IMR-90 (cell line): ENCODE data around the gene TJAP1.

Experiments
- BHLHE40 ChIP-seq: fragments of 150-350 bp; IDR thresholded peaks from 2 replicates; pipeline ENCODE4 v1.6.1; 2016; ENCODE audit warnings: mild to moderate bottlenecking, low read depth, low read length
- MAFK ChIP-seq: IDR thresholded peaks from 2 replicates; pipeline ENCODE4 v1.6.1; 2012; ENCODE audit warnings: low read depth, low read length, improper control_type of control experiment
- MAZ ChIP-seq: IDR thresholded peaks from 2 replicates; pipeline ENCODE4 v1.6.1; 2012; ENCODE audit warnings: low read depth, mild to moderate bottlenecking, low read length, improper control_type of control experiment, moderate library complexity, borderline replicate concordance
- MXI1 ChIP-seq: IDR thresholded peaks from 2 replicates; pipeline ENCODE4 v1.6.1; 2012; ENCODE audit warnings: low read depth, mild to moderate bottlenecking, low read length, moderate library complexity, borderline replicate concordance
- NFE2L2 ChIP-seq: fragments of 150-350 bp; IDR thresholded peaks from 2 replicates; pipeline ENCODE4 v1.6.1; 2016; ENCODE audit warnings: low read depth, mild to moderate bottlenecking, low read length
- POLR2A ChIP-seq: IDR thresholded peaks from 2 replicates; pipeline ENCODE4 v1.6.1; 2012; ENCODE audit warnings: mild to moderate bottlenecking, low read depth, low read length
- RAD21 ChIP-seq: IDR thresholded peaks from 2 replicates; pipeline ENCODE4 v1.6.1; 2012; ENCODE audit warnings: low read length, improper control_type of control experiment
- RFX5 ChIP-seq: IDR thresholded peaks from 2 replicates; pipeline ENCODE4 v1.8.0; 2012; ENCODE audit warnings: low read depth, mild to moderate bottlenecking, low read length, moderate library complexity
- SMC3 ChIP-seq: fragments of 150-350 bp; IDR thresholded peaks from 2 replicates; pipeline ENCODE4 v1.6.1; 2016; ENCODE audit warnings: low read depth, mild to moderate bottlenecking, antibody characterized with exemption, low read length, moderate library complexity
- TF ChIP-seq, protein P1 (sequence below): fragments of 150-350 bp; IDR thresholded peaks from 2 replicates; pipeline ENCODE4 v1.6.1; 2017; ENCODE audit warnings: mild to moderate bottlenecking, antibody characterized with exemption, low read length, low read depth
- TF ChIP-seq, protein P2 (sequence below): conservative IDR thresholded peaks from 2 replicates; pipeline ENCODE4 v1.5.1; 2012; ENCODE audit warnings: mild to moderate bottlenecking, low read depth, low read length, improper control_type of control experiment

DNA sequence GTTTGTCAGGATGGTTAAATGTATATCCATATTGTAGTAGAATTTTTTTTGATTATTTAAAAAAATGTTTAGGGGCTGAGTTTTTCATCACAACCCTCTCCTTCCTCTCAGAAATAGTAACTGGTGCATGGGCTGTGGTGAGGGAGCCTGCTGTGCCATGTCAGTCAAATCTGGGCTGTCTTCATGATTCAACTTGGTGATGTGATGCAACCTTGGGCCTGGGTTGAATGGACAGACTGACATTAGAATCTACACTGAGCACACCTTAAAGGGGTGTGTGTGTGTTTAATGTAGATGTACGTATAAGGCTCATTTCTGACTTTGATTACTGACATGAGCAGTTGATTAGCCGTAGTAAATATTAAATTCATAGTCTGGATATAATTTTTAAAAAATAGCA, 3.7 kb downstream of the TJAP1 start:
- TF ChIP-seq, protein P1, sequence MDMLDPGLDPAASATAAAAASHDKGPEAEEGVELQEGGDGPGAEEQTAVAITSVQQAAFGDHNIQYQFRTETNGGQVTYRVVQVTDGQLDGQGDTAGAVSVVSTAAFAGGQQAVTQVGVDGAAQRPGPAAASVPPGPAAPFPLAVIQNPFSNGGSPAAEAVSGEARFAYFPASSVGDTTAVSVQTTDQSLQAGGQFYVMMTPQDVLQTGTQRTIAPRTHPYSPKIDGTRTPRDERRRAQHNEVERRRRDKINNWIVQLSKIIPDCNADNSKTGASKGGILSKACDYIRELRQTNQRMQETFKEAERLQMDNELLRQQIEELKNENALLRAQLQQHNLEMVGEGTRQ = no peak
- TF ChIP-seq, protein P2, sequence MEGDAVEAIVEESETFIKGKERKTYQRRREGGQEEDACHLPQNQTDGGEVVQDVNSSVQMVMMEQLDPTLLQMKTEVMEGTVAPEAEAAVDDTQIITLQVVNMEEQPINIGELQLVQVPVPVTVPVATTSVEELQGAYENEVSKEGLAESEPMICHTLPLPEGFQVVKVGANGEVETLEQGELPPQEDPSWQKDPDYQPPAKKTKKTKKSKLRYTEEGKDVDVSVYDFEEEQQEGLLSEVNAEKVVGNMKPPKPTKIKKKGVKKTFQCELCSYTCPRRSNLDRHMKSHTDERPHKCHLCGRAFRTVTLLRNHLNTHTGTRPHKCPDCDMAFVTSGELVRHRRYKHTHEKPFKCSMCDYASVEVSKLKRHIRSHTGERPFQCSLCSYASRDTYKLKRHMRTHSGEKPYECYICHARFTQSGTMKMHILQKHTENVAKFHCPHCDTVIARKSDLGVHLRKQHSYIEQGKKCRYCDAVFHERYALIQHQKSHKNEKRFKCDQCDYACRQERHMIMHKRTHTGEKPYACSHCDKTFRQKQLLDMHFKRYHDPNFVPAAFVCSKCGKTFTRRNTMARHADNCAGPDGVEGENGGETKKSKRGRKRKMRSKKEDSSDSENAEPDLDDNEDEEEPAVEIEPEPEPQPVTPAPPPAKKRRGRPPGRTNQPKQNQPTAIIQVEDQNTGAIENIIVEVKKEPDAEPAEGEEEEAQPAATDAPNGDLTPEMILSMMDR = no peak
- TF ChIP-seq POLR2A (no peak), NFE2L2 (no peak), MAFK (no peak), SMC3 (no peak), RAD21 (no peak), MXI1 (no peak), RFX5 (no peak), MAZ (no peak), BHLHE40 (no peak)
